B cell (primary cell): ENCODE measurements around the gene PARD3.

Experiments
- EZH2 ChIP-seq: IDR thresholded peaks from 2 replicates; pipeline ENCODE4 v1.6.1; 2012; ENCODE audit warnings: borderline replicate concordance, low read depth, mild to moderate bottlenecking, moderate library complexity, low read length; ENCODE audit not compliant: insufficient read depth, poor library complexity, severe bottlenecking
- TF ChIP-seq, protein P1 (sequence below): fragments of 200-600 bp; IDR thresholded peaks from one replicate; pipeline ENCODE4 v1.8.0; 2022; ENCODE audit warnings: antibody characterized with exemption, mild to moderate bottlenecking

DNA sequence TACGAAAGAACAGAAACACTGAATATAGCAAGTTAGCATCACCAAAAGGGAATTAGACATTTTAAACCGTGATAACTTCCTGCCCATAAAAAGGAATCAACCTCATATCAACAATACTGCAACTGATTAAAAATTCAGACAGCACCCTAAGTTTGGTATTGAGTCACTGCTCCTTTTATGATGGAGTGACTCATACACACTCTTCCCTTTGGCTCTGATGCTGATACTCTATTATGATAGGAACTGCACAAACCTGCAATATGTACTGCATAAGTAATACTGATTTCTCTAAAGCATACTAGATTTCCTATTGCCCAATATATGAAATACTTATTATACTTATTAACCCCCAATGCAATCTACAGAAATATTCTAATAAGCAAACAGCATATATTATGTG is 118.7 kb downstream of the PARD3 start:
- TF ChIP-seq, protein P1, sequence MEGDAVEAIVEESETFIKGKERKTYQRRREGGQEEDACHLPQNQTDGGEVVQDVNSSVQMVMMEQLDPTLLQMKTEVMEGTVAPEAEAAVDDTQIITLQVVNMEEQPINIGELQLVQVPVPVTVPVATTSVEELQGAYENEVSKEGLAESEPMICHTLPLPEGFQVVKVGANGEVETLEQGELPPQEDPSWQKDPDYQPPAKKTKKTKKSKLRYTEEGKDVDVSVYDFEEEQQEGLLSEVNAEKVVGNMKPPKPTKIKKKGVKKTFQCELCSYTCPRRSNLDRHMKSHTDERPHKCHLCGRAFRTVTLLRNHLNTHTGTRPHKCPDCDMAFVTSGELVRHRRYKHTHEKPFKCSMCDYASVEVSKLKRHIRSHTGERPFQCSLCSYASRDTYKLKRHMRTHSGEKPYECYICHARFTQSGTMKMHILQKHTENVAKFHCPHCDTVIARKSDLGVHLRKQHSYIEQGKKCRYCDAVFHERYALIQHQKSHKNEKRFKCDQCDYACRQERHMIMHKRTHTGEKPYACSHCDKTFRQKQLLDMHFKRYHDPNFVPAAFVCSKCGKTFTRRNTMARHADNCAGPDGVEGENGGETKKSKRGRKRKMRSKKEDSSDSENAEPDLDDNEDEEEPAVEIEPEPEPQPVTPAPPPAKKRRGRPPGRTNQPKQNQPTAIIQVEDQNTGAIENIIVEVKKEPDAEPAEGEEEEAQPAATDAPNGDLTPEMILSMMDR: no peak
- TF ChIP-seq EZH2: no peak
